Activated T-cell treated with anti-CD3 and anti-CD28 coated beads for 4 hours (primary cell): ENCODE measurements around the gene MRTFB.
"Not testable (repeated sequence)": the region's sequence is repeated elsewhere in the genome, so short reads cannot be mapped to it uniquely, and the experiment has no call there.

Experiments
- DNase-seq: peaks from one replicate; pipeline ENCODE4 v3.0.0-alpha.2; 2020

MRTFB gene

DNA sequence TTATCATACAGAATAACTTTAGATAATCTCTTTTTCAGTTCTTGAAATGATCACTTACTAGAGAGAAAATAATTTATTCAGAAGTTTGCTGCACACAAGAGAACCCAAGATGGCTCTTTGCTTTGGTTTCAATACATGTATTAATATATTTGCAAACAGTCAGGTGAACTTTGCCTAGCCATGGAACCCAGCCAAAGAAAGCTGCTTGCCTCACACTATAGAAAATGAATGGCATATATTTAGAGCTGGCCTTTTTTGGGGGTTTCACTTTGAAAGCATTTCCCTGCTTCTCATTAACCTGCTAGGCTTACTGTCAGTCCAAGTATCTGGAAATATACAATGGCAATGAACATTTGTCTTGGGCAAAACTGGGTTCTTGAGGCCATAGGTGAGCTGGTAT lies 75.3 kb downstream of the MRTFB start:
- DNase-seq: no peak

DNA sequence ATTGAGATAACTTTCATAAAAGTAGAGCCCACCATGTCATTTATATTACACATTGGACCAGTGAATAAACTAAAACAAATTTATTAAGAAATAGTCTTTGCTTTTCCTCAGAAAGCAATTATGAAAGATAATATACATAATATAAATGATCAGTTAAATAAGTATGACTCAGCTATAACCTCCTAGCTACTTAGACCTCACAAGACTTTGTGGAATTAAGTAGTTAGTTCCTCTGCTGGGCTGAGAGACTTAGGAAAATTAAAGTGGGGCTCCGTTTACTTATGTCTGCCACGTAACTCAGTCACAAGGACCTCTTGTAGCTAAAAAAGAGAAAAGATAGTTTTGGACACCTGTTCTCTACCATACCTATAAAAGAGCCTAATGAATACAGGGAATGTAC lies 76.9 kb downstream of the MRTFB start:
- no peak for DNase-seq

DNA sequence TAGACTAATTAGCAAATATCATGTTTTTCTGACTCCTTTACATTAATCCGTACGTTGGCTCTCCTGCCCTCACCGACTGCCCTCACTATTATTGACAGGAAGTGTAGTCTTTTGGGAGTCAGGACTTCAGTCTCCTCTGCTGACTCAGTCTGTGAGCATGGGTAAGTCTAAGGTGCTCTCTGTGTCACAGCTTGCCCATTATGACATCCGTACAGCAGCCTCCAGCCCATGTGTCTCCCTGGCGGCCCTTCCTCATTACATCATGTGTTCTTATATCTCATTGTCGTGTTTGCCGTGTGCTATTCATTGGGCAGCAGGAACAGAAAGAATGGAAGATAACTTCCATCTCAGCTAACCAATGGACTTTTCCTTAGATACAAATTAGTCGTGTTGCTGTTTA lies 77.5 kb downstream of the MRTFB start:
- no peak for DNase-seq

DNA sequence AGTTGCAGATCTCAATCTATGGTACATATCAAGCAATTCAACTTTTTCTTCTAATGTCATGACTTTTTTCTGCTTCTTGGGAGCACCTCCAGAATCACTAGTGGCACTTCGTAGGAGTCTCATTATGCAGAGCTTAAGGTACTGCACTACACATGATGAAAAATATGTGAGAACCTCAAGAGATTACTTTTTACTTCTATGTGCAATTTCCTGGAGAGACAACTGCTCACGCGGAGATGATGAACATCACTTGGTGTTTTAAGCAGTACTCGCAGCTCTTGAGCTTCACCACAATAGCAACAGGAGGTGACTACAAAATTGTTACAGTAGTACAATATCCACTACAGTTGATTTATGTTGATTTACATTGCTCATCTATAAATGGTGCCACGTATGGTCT lies 79.7 kb downstream of the MRTFB start:
- DNase-seq: no peak

DNA sequence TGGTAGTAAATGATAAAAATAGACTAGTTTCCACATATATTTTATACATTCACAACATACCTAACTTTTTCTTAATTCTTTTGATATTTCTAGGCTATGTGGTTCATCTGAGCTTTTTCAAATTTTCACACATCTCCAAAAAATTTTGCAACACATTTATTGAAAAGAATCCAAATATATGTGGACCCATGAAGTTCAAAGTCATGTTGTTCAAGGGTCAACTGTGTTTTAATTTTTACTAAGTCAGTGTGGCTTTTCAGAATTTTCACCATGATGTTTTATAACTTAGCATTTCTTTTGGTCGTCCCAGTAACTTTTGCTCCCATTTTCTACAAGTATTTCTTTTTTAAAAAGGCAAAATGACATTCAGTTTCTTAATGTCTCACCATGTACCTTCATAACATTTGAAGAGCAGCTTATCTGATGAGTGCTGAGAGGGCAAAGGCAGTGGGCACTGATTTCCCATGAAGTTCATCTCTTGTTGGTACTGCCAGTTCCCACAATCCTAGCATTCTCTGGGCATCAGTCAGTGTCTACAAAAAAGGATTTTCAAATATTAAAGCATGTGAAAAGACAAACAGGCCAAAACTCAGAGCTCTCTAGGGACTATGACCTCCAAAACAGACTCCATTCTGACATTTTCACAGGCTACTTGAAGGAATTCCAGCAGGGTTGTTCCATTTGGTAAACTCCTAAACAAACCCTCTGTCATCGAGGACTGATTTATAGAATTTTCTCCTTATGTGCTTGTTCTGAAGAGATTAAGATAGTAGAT lies 80.3 kb downstream of the MRTFB start:
- DNase-seq: no peak

DNA sequence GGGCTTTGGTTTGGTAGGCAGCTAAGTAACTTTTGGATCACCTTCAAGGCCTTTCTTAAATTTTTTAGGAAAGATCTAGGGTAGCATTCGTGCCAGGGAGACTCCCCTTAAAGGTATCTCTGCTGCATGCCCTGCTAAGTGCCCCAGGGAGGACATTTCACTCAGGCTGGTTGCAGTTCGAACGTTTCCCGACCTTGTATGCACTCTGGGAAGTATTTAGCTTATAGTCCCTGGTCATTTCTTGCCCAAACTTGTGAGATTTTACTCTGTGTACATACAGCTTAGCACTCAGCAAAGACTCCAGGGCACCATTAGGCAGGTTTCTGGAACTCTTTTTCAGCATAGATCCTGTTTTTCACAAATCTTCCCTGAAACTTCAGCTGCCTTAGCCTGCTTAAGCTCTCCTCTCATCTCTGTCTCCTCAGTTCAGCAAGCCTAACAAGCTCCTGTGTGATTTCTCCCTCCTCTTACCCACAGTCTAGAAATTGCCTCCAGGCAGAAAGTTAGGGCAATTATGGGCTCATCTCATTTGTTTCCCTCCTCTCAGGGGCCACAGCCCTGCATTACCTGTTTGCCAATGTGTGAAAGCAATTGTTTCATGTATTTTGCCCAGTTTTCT lies 84.6 kb downstream of the MRTFB start:
- DNase-seq: no peak

DNA sequence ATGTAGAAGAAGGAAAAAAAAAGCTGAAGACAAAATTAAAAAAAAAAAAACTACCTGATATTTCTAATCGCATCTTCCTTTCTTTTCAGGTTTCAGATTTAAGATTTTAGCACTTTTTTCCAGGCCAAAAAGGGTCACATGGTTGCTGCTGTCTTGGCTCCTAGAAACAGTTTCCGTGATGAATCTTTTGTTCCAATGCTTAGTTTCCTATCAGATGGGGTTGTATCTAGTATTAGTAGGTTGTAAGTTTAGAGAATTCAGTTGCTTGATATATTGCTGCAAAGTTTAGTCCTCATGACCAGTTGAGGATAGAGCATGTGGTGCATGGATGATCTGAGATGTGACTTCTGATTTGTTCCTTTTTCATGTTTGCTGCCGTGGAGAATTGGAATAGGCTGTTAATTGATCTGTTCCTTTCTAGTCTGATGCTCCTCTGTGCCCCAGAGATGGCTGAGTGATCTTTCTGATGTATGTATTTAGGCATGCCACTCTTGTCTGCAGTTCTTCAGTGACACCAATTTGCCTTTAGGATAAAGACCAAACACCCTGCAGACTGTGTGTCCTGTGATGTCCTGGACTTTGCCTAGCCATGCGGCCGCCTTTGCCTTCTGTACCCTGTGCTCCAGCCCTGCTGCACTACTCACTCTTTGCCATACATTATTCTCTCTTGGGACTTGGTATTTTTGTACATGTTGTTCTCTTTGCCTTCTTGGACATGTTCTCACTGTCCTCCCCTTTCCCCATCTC lies 94.0 kb downstream of the MRTFB start:
- no peak for DNase-seq

DNA sequence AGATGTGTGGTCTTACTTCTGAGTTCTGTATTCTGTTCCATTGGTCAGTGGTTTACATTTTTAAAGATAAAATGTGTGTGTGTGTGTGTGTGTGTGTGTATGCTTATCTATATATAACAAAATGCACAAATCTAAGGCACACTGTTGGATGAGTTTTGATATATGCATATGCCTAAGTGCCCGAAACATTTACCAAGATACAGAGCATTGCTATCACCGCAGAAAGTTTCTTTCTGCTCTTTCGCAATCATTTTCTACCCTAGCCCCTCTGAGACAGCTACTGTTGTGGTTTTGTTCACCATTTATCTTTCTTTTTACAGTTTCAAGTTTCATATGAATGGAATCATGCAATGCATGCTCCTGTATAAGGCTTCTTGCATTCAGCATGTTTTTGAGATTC lies 97.0 kb downstream of the MRTFB start:
- no peak for DNase-seq

DNA sequence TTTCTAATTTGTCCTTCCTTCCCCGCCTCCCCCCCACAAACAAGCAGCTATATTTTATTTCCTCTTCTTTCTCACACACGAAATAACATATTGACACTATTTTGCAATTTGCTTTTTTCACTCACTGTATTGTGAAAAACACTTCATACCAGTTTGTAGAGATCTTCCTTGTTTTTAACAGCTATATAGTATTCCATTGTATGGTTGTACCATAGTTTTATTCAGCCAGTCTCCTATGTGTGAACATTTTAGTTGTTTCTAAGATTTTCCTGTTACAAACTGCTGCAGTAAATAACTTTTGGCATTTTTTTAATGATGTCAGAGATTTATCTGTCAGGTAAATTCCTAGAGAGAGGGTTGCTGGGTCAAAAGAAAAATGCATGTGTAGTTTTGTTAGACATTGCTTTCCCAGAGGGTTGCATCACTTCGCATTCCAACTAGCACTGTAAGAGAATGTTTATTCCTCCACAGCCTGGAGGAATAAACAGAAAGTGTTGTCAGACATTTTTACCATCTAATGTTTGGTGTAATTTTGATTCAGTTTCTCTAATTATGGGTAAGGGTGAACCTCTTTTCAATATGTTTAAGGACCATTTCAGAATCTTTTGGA lies 101.2 kb downstream of the MRTFB start:
- DNase-seq: no peak

DNA sequence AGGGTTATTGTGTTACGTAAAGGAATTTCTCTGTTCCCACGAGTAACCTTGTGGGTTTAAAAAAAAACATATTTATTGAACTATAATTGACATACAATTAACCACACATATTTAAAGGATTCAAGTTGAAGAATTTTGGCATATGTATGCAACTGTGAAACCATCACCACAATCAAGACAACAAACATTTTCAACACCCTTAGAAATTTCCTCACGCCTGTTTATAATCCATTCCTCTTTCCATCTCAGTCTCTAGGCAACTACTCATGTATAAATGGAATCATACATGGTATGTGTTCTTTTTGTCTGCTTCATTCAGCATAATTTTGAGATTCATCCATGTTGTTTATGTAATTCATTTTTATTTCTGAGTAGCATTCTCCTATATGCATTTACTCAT lies 104.0 kb downstream of the MRTFB start:
- DNase-seq: no peak

DNA sequence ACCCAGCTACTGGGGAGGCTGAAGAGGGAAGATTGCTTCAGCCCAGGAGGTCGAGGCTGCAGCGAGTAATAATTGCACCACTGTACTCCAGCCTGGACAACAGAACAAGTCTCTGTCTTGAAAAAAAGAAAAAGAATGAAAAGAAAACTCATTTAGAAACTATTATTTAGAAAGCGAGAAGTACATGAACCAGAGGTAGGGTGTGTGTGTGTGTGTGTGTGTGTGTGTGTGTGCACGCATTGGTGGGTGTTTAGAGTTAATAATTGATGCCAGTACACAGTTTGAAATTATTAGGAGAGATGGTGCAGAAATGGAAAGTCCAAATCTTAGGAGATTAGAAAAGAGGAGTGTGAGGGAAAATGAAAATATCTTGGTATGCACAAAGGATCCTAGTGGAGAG lies 106.6 kb downstream of the MRTFB start:
- no peak for DNase-seq

DNA sequence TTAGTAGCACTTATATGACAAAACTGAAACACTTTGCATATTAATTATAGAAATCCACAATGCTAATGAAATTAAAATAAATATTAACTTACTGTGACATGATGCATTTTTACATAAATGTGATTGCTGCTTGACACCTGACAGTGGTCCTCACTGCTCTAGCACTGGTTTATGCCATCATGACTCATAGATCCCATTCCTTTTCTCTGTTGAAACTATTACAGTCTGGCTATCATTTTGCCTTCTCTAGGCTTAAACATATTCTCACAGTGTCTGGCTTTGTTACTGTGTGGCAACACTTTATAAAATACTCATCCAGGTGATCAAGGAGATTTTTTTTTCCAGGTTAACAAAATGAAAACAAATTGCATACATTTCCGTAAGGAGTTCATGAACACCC lies 108.0 kb downstream of the MRTFB start:
- DNase-seq: no peak

DNA sequence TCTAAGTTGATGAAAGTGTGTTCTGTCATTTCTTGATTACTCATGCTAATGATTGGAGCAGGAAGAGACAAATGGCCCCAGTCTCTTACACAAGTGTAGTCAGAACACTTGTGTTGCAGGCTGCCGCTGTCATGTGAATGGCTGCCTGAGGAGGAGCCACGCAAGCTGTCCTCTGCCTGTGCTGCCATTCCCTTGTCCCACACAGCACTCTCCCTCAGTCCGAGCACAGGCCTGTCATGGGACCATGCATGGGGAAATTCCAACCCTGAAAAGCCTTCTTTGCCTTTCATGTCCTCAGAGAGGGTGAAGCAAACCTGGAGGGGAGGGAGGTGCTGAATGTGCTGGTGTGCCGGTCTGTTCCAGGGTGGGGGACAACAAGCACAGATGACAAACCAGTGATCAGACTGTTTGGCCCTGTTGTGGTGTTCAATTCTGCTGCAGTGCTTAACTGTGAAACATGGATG lies 109.4 kb downstream of the MRTFB start:
- no peak for DNase-seq

DNA sequence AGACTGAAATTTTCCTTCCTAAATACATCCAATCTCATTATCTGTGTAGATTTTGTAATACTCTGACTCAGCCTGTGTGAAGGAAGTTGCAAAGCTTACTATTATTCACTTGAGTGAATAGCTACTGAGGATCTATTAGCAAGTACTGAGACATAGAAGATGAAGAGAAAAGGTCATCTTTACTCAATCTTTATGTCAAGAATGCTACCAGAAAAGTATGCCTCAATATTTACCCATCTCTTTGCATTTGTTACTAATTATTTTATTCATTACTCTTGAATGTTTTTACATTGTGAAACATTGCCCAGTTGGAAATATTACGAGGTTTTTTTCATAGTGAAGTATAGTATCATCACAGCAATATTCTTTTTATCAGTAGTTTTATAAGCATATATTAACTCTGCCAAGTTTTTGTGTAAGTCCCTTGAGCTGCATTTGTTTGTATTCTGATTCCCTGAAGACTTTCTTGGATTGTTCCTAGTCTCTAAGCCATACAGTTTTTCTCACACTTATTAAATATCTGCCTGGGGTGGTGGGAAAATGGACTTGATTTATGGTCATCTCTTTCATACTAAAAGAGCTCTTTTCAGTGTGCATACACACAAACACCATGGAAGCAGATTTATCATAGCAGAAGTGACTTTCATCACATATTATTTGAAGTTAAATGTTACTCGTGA lies 110.4 kb downstream of the MRTFB start:
- DNase-seq: no peak

DNA sequence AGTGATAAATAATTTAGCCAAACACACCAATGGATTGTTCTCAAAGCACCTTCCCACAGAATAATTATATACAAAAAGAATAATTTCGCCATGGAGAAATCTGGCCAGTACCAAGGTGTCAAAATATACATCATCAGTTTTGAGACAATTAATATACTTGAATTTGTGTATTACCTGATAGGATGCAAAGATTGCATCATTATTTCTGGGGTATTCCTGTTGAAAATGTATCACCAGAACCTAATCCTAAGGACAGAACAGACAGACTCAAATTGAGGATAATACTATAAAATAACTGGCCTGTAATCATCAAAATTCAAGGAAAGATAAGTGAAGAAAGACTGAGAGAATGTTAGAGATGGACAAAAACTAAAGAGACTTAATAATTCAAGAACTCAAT lies 111.9 kb downstream of the MRTFB start:
- no peak for DNase-seq

DNA sequence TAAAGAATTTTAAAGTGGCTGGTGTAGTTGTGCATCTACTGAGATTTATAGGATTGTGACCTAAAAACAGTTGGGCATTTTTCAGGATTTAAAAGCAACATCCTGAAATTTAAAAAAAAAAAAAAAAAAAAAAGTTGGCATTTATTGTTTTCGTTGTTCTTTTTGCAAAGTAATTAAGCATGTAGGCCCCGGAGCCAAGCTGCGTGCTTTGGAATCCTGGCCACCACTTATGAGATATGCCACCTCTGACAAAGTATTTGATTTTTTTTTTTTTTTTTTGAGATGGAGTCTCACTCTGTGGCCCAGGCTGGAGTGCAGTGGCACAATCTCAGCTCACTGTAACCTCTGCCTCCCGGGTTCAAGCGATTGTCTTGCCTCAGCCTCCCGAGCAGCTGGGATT lies 112.8 kb downstream of the MRTFB start:
- DNase-seq: not testable (repeated sequence)

DNA sequence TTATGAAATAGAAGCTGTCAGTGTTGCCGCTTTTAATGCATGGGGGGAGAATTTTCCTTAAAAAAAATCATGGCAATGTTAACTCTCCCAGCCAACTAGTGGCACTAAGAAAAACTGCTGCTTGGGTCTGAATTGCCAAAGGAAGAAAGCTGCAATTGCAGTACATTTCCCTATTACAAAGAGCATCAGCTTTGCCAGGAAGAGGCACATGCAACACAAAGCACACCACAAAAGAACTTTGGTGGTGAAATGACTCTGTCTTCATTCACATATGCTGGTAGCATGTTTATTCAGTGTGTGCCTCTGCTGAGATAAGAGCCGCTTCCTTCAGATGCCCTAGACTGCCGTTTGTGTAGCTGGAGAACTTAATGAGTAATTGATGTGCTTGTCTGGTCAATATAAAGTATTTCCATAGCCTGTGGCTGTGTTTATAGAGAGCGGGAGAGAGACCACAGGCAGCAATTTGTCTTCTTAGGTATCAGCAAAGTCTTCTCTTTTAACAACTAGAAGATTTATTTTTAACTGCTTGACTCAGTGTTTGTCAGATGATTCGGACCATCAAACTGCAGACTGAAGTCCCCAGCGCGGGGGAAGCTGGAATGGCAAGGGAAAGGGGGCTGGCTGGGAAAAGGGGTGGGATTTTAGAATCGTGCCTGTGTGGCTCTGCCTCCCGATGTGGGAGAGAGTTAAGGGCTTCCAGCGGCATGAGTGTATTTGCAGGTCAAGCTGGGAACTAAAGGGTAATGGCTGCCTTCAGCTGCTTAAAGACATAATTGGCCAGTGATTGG lies 115.1 kb downstream of the MRTFB start:
- no peak for DNase-seq

DNA sequence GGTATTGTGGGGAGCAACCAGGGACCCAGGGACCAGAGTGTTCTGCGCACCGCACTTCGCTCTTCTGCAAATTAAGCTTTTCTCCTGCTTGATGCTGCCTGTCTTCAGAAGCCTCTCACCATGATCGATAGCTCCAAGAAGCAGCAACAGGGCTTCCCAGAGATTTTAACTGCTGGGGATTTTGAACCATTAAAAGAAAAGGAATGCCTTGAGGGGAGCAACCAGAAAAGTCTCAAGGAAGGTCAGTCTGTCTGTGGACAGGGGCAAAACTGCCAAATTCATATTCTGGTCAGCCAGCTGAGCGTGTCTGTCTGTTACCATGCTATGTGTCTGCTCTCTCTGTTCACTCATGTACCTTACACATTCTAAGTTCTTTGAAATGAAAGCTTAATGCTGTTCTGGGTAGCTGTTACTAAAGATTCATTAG lies 115.7 kb downstream of the MRTFB start:
- DNase-seq: no peak

DNA sequence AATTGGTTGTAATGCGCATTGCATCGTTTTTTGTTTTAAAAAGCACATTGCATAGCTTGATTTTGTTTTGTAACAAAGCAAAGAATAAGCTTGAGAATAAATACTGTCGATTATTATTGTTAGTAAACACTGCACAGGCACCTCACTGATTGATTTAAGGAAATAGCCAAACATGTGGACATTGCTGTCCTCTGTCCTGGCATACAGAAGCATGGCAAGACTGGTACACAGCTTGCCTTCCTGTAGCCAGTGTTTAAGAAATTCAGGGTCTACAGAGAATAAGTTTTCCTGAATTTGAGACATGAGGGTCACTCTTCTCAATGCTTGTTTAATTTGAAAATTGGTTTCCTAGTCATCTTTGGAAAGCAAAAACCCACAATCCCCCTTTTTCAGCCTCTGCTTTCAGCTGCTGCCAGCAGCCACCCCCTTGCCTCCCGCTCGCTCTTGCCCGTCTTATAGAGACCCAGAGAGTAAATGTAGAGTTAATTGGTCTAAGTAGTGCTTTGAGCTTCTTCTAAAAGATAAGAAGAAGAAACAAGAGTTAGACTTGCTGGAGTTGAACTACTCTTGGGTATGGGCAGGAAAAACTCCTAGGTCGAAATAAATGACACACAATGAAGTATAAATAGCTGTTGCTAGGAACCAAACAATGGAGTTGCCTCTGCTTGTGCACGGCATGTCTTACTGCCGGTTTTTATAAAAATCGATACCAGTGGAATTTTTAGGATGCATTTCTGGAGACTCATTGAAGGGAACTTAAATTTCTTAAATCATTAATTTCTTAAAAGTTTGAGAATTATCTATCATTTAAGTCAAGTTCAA lies 116.6 kb downstream of the MRTFB start:
- no peak for DNase-seq

DNA sequence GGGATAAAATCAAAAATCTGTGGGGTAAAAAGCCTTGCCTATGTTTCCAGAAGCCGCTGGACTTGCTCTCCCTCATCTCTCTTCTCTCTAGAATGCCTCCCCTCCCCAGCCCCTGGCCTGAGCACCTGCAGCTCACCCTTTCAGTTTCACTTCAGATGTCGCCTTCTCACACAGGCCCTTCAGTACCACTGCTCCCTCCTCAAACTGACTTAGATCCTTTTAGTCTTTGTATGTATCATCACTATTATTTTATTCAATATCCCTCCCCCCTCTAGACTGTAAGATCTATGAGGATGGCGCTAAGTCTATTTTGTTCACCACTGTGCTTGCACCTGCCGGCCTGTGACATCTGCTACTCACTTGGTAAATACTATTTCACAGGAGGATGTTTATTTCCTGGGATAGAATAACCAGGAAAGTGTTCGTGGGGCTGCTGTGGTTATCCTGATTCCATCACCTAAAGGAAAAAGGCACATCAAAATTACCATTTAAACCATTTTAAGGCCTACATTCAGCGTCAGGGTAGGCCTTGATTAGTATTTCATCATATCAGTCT lies 122.3 kb downstream of the MRTFB start:
- DNase-seq: peak; percentile 2

DNA sequence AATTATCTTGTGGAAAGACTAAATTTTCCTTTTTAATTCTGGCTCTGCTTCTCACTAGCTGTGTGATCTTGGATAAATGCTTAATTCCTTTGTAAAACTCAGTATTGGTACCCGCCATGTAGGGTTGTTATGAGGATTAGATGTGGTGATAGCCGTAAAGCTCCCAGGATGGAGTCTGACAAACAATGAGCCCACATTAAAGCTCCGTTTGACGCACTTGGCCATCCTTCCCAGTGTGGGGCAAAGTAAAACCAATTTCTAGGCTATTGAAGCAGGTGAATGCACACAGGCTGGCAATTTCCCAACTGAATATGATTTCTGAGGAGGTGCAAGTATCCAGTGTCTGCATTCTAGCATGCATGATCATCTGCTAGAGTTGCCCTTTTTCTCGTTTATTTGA lies 123.6 kb downstream of the MRTFB start:
- DNase-seq: no peak
